NCI-H187 treated with DMSO at 0.1 percent for 48 hours (cell line): ENCODE measurements around the gene OR5H1.
"Not testable (repeated sequence)": the region's sequence is repeated elsewhere in the genome, so short reads cannot be mapped to it uniquely, and the experiment has no call there.

Experiments
- DNase-seq: peaks from one replicate; lab custom pipeline; 2025; lab: John Stamatoyannopoulos, UW

The OR5H1 gene

GRCh38 chr3:98130421-98130820 is at the start of gene OR5H1:
Gene OR5H1 (plus strand): TSS chr3:98130721. CDS start chr3:98132698, 1,977 bp downstream.
- DNase-seq, result no peak

GRCh38 chr3:98086873-98087272 is 43.6 kb upstream of the OR5H1 start, which contains the start of gene OR5AC2:
Gene OR5AC2 (plus strand): TSS chr3:98087173. CDS start chr3:98087173, 0 bp downstream.
- DNase-seq, result no peak

- no peak for DNase-seq
Measured at GRCh38 chr3:98095882-98096281, 34.6 kb upstream of the OR5H1 start.

GRCh38 chr3:98099848-98100247 is 30.7 kb upstream of the OR5H1 start:
- no peak for DNase-seq

GRCh38 chr3:98108162-98108561 is 22.4 kb upstream of the OR5H1 start:
- no peak for DNase-seq

- DNase-seq, result no peak
Measured at GRCh38 chr3:98109807-98110549, 20.5 kb upstream of the OR5H1 start.

GRCh38 chr3:98110550-98110908 is 20.0 kb upstream of the OR5H1 start:
- DNase-seq, result no peak

GRCh38 chr3:98114264-98114663 is 16.3 kb upstream of the OR5H1 start:
- no peak for DNase-seq

- no peak for DNase-seq
Measured at GRCh38 chr3:98115717-98116116, 14.8 kb upstream of the OR5H1 start.

GRCh38 chr3:98136631-98137030 is 6.1 kb downstream of the OR5H1 start:
- DNase-seq, result no peak

GRCh38 chr3:98137826-98138557 is 7.5 kb downstream of the OR5H1 start:
- DNase-seq, result not testable (repeated sequence)

- DNase-seq, result no peak
Measured at GRCh38 chr3:98140531-98140930, 10.0 kb downstream of the OR5H1 start.

GRCh38 chr3:98147179-98147578 is 16.7 kb downstream of the OR5H1 start, which contains the start of gene OR5H14:
Gene OR5H14 (plus strand): TSS chr3:98147479. CDS start chr3:98149386, 1,907 bp downstream.
- no peak for DNase-seq

GRCh38 chr3:98148751-98149150 is 18.2 kb downstream of the OR5H1 start:
- no peak for DNase-seq

- not testable (repeated sequence) for DNase-seq
Measured at GRCh38 chr3:98149456-98149855, 18.9 kb downstream of the OR5H1 start.

- no peak for DNase-seq
Measured at GRCh38 chr3:98151241-98151640, 20.7 kb downstream of the OR5H1 start.

GRCh38 chr3:98166396-98166795 is 35.9 kb downstream of the OR5H1 start, which contains the start of gene OR5H15:
Gene OR5H15 (plus strand): TSS chr3:98166696. CDS start chr3:98168700, 2,004 bp downstream.
- DNase-seq, result no peak

GRCh38 chr3:98171071-98171470 is 40.5 kb downstream of the OR5H1 start:
- DNase-seq, result no peak

GRCh38 chr3:98172621-98173020 is 42.1 kb downstream of the OR5H1 start:
- no peak for DNase-seq

GRCh38 chr3:98180319-98180890 is 49.9 kb downstream of the OR5H1 start:
- no peak for DNase-seq

- no peak for DNase-seq
Measured at GRCh38 chr3:98182196-98182595, 51.7 kb downstream of the OR5H1 start.

GRCh38 chr3:98185180-98185579 is 54.7 kb downstream of the OR5H1 start:
- DNase-seq, result no peak
